GM12878 (cell line): Measurements from ENCODE around the gene IFNA13. TPM values are rescaled to one million over a fixed set of nuclear protein-coding genes. Genes with fewer than 3 reads are reported as not detected.
A peak's percentile ranks its signal among the peaks of the same experiment; 100 is the strongest.

Experiments used
- ATAC-seq: fragments of 200-7000 bp; cut with Tn5 transposase; 3 replicates; pipeline ENCODE4 v1.9.1; 2020; ENCODE audit warnings: mild to moderate bottlenecking, moderate library complexity
- BruUV-seq: library from RNA; stranded (reverse); fragments of 400-500 nt; replicated peaks from 2 replicates; lab custom pipeline; 2021; lab: Mats Ljungman, UMichigan
- CTCF ChIA-PET: fragments of 300-600 bp; sonication (Branson Sonifier 250); formaldehyde crosslinking; extraction: SDS; loops from one replicate; lab custom pipeline; 2021; ENCODE audit warnings: inconsistent platforms; lab: Yijun Ruan, JAX
- POLR2A ChIA-PET: fragments of 350-600 bp; formaldehyde crosslinking; extraction: SDS; loops from one replicate; lab custom pipeline; 2021; ENCODE audit warnings: inconsistent platforms; lab: Charles Lee
- RAD21 ChIA-PET: fragments of 300-600 bp; sonication (Branson Sonifier 250); formaldehyde crosslinking; loops from one replicate; lab custom pipeline; 2023; ENCODE audit warnings: antibody characterized with exemption; ENCODE audit not compliant: unreplicated experiment; lab: Charles Lee
- SMC1A ChIA-PET: fragments of 300-600 bp; sonication (Branson Sonifier 250); formaldehyde crosslinking; loops from one replicate; lab custom pipeline; 2023; ENCODE audit not compliant: unreplicated experiment, uncharacterized antibody; lab: Charles Lee
- DNase-seq: peaks from one replicate; pipeline ENCODE4 v3.0.0-alpha.2; 2011; ENCODE audit warnings: low read depth, low spot score
- FAIRE-seq: peaks from 3 replicates; lab custom pipeline; 2011; peaks lifted over from hg19 to GRCh38; lab: Jason Lieb, UNC
- H2AFZ ChIP-seq: 2 replicates; pipeline ENCODE4 v1.6.0; 2011; ENCODE audit warnings: low read depth, low read length, control low read depth; ENCODE audit not compliant: control insufficient read depth
- H3K27ac ChIP-seq: 2 replicates; pipeline ENCODE4 v1.5.1; 2011; ENCODE audit warnings: control low read depth; ENCODE audit not compliant: control insufficient read depth, insufficient read depth
- H3K27me3 ChIP-seq, 2 experiments: replicated peaks in 1 of 2; 2 replicates each; pipeline versions ENCODE4 v1.6.0 to v1.6.1; 2011; ENCODE audit warnings: low read length in 1 of 2; ENCODE audit not compliant: control insufficient read depth in 2 of 2, insufficient read depth in 2 of 2
- H3K36me3 ChIP-seq, 2 experiments: 2 replicates each; pipeline ENCODE4 v1.5.1; 2011; ENCODE audit warnings: low read length in 1 of 2; ENCODE audit not compliant: control insufficient read depth in 2 of 2, insufficient read depth in 2 of 2
- H3K4me1 ChIP-seq: 2 replicates; pipeline ENCODE4 v1.6.1; 2011; ENCODE audit warnings: mild to moderate bottlenecking, low read length, moderate library complexity, mixed read lengths; ENCODE audit not compliant: control insufficient read depth, insufficient read depth
- H3K4me2 ChIP-seq: 2 replicates; pipeline ENCODE4 v1.6.0; 2011; ENCODE audit warnings: control low read depth; ENCODE audit not compliant: control insufficient read depth, insufficient read depth
- H3K4me3 ChIP-seq: fragments of 200-600 bp; sonication (generic); 2 replicates; pipeline ENCODE4 v1.5.1; 2016
- H3K79me2 ChIP-seq: 2 replicates; pipeline ENCODE4 v1.6.0; 2011; ENCODE audit warnings: low read length; ENCODE audit not compliant: control insufficient read depth, insufficient read depth
- H3K9ac ChIP-seq: 2 replicates; pipeline ENCODE4 v1.8.0; 2011; ENCODE audit warnings: low read length, control low read depth, mixed read lengths; ENCODE audit not compliant: control insufficient read depth, insufficient read depth
- H3K9me3 ChIP-seq: replicated peaks from 3 replicates; pipeline ENCODE4 v1.5.1; 2011; ENCODE audit warnings: mild to moderate bottlenecking, low read length; ENCODE audit not compliant: control insufficient read depth, insufficient read depth
- H4K20me1 ChIP-seq: 2 replicates; pipeline ENCODE4 v1.6.0; 2011; ENCODE audit not compliant: control insufficient read depth, insufficient read depth
- BRCA1 ChIP-seq: IDR thresholded peaks from 2 replicates; pipeline ENCODE4 v1.6.1; 2011; ENCODE audit warnings: low read depth, low read length, improper control_type of control experiment
- HSF1 ChIP-seq: fragments of 150-350 bp; IDR thresholded peaks from 2 replicates; pipeline ENCODE4 v1.6.1; 2014; ENCODE audit warnings: mild to moderate bottlenecking, low read depth, low read length
- IRF5 ChIP-seq: fragments of 450-650 bp; IDR thresholded peaks from 2 replicates; pipeline ENCODE4 v1.6.1; 2017; ENCODE audit warnings: borderline replicate concordance
- RAD51 ChIP-seq: fragments of 450-650 bp; IDR thresholded peaks from 2 replicates; pipeline ENCODE4 v1.6.1; 2016; ENCODE audit warnings: moderate library complexity, mild to moderate bottlenecking, inconsistent platforms
- WGBS: methylation state at CpG from one replicate; pipeline ENCODE4 v1.1.6; 2016; ENCODE audit warnings: low lambda C conversion rate; ENCODE audit not compliant: insufficient replicate concordance, insufficient coverage; ENCODE audit errors: missing lambda C conversion rate; 5-methylcytosine and 5-hydroxymethylcytosine counted together
- in situ Hi-C: fragments of 300-500 bp; cut with MboI; formaldehyde crosslinking; loops from 9 replicates; pipeline ENCODE4 v1.14.3; 2018; ENCODE audit warnings: mixed read lengths
- intact Hi-C: fragments of 100-400 bp; cut with micrococcal nuclease; formaldehyde crosslinking; loops from one replicate; pipeline ENCODE4 v1.14.2; 2022; ENCODE audit not compliant: unreplicated experiment
- polyA plus RNA-seq, 11 experiments: library from polyadenylated mRNA; depleted of rRNA in 4 of 11; unstranded in 6 of 11; stranded (reverse) in 5 of 11; fragments of >200 nt; fragmentation: Nextera tagmentation in 4 of 11; fragmentation: Illumina TruSeq in 1 of 11; extraction: Ambion mirVana in 4 of 11; extraction: Trizol in 1 of 11; gene quantifications; 1 replicate in 1 of 11; 2 replicates in 10 of 11; pipeline versions ENCODE4 v1.2.1 to v1.2.3, GENCODE V29; 2011 to 2016; ENCODE audit warnings: inconsistent platforms in 2 of 11, missing spikeins in 2 of 11, low read depth in 1 of 11
- total RNA-seq, 4 experiments: library from RNA; depleted of rRNA in 3 of 4; stranded (reverse); fragments of >200 nt in 3 of 4; fragmentation: Illumina TruSeq in 1 of 4; extraction: Trizol in 1 of 4; gene quantifications; 2 replicates each; pipeline versions ENCODE4 v1.2.1 to v1.2.3, GENCODE V29; 2013 to 2021

Gene IFNA13
- total and polyA plus RNA-seq, 10 of the 15 experiments (the other 5 are each of a cell fraction or from before 2014, with no cell fraction given): not detected

GRCh38 chr9:21333226-21333625, 34.6 kb downstream of the IFNA13 start (continued):
- no peak for TF ChIP-seq BRCA1
- TF ChIP-seq IRF5: no peak
- TF ChIP-seq, all 136 proteins: peak for 0

GRCh38 chr9:21331676-21332402, 36.0 kb downstream of the IFNA13 start:
- Histone ChIP-seq H4K20me1 (peaks cover 6% of the 10 kb centered on the region; the same call in 1 of the 2 replicates), H3K4me2 (peak overlapping the region; percentile 95), H3K4me1 (peaks cover 3% of the 10 kb centered on the region), H3K36me3 (peaks cover 0 to 11% of the 10 kb centered on the region in 2 experiments; a peak in 1 of 4 replicates), H3K79me2 (peaks cover 68% of the 10 kb centered on the region), H3K27ac (no peak overlapping the region), H2AFZ (no peak overlapping the region), H3K9ac (no peak overlapping the region), H3K27me3 (no peaks in the 10 kb centered on the region), H3K9me3 (no peaks in the 10 kb centered on the region), H3K4me3 (peak overlapping the region; percentile 82)
- SMC1A ChIA-PET: interaction anchor here (0.6 to 8.3 kb wide), 12 partner anchors 8 to 134 kb away, joined by 3 to 205 read pairs (median 4); no protein-coding TSS in a partner anchor
- FAIRE-seq (no peak), DNase-seq (no peak), ATAC-seq (no peak)
- TF ChIP-seq RAD51 (peak; percentile 59), HSF1 (no peak)
- intact Hi-C loops: no loop called here
- RAD21 ChIA-PET: interaction anchor here (1.7 to 5.3 kb wide), 5 partner anchors 47 to 103 kb away, joined by 3 to 44 read pairs (median 13); no protein-coding TSS in a partner anchor
- no TSS peak for BruUV-seq
- in situ Hi-C loops: loop anchor here (5.0 kb wide), 1 partner anchor 60 kb away; no protein-coding TSS in a partner anchor
- CTCF ChIA-PET: interaction anchor here (0.8 to 8.3 kb wide), 12 partner anchors 12 to 123 kb away, joined by 3 to 256 read pairs (median 5); no protein-coding TSS in a partner anchor
- 79% methylated on average over 5 of the region's 5 CpGs for WGBS
- POLR2A ChIA-PET: interaction anchor here (1.2 to 1.5 kb wide), 2 partner anchors 25 to 53 kb away, joined by 3 to 7 read pairs; partner anchors contain the start of gene IFNA2
